Daoy (cell line): ENCODE data around the gene TSEN54. TPM values are rescaled to one million over a fixed set of nuclear protein-coding genes. Genes with fewer than 3 reads are reported as not detected.

ENCODE experiments used
- DNase-seq: peaks from one replicate; pipeline ENCODE4 v3.0.0-alpha.2; 2015; ENCODE audit warnings: low read depth
- total RNA-seq: library from RNA; depleted of rRNA; stranded (reverse); fragments of >200 nt; shearing (Covaris generic); gene quantifications from 2 replicates; pipeline ENCODE4 v1.2.3, GENCODE V29; 2014

TSEN54 gene
- total RNA-seq, 1 experiment from 2014 or later: 30.0 TPM

- peak; percentile 54 for DNase-seq
Observed at GRCh38 chr17:75504347-75505151, 11.8 kb upstream of the TSEN54 start.

- no peak for DNase-seq
Observed at GRCh38 chr17:75505152-75505409, 11.2 kb upstream of the TSEN54 start.

GRCh38 chr17:75505640-75506039, 10.7 kb upstream of the TSEN54 start:
- no peak for DNase-seq

GRCh38 chr17:75506134-75506533, 10.2 kb upstream of the TSEN54 start:
- DNase-seq: no peak

DNA sequence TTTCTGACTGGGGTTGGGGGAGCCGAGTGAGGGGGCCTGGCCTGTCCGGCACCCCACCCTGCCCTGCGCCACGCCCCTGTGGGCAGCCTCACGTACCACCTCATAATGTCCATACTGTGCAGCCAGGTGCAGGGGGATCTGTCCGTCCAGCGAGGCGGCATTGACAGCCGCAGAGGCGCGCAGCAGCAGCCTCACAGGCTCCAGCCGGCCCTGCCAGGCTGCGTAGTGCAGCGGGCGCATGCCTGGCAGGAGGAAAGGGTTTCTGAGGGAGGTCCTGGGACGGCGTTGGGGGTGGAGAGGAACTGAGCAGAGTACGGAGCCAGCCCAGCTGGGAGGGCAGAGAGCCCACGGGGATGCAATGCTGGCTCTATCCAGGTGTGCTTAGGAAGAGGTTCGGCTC, 9.4 kb upstream of the TSEN54 start:
- no peak for DNase-seq

- DNase-seq: no peak
Observed at GRCh38 chr17:75507733-75508719, 8.3 kb upstream of the TSEN54 start.

GRCh38 chr17:75508931-75509361, 7.4 kb upstream of the TSEN54 start:
- no peak for DNase-seq

- no peak for DNase-seq
Observed at GRCh38 chr17:75509528-75510258, 6.6 kb upstream of the TSEN54 start.

DNA sequence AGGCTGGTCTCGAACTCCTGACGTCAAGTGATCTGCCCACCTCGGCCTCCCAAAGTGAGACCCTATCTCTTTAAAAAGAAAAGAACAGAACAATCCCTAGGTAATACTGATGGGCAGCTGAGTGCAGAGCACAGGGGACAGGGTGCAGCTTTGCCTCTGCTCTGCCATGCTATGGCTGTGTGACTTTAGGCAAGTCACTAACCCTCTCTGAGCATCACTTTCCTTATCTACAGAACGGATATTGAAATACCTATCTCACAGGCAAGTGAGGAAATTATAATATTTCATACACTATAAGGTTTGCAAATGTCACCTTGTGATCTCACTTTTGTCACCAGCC, 5.1 kb upstream of the TSEN54 start:
- no peak for DNase-seq

- no peak for DNase-seq
Observed at GRCh38 chr17:75511610-75512575, 4.4 kb upstream of the TSEN54 start.

DNA sequence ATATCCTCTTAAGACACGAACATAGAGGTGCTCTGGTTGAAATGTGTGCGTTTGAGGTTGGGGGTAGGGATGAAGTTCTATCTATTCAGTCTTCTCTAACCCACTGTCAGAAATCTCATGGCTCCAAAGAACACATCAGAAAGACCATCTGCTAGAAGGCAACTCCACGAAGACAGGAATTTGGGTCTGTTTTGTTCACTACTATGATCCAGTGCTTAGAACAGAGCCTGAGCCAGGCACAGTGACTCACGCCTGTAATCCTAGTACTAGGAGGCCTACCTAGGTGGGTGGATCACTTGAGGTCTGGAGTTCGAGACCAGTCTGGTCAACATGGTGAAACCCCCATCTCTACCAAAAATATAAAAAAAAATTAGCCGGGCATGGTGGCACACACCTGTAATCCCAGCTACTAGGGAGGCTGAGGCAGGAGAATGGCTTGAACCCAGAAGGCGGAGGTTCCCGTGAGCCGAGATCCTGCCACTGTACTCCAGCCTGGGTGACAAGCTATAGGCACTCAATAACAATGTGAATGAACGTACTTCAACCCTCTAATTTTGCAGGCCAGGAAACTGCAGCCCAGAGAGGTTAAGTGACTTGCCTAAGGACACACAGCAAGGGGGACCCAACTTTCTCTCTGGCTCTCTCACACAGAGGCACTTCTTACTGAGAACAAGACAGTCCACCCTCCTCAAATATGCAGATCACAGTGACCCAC, 3.2 kb upstream of the TSEN54 start:
- DNase-seq: no peak

GRCh38 chr17:75513641-75514000, 2.7 kb upstream of the TSEN54 start:
- DNase-seq: no peak

- peak; percentile 75 for DNase-seq
Observed at GRCh38 chr17:75514299-75514918, 1.9 kb upstream of the TSEN54 start.

GRCh38 chr17:75514919-75515495, 1.3 kb upstream of the TSEN54 start:
- peak; percentile 41 for DNase-seq

DNA sequence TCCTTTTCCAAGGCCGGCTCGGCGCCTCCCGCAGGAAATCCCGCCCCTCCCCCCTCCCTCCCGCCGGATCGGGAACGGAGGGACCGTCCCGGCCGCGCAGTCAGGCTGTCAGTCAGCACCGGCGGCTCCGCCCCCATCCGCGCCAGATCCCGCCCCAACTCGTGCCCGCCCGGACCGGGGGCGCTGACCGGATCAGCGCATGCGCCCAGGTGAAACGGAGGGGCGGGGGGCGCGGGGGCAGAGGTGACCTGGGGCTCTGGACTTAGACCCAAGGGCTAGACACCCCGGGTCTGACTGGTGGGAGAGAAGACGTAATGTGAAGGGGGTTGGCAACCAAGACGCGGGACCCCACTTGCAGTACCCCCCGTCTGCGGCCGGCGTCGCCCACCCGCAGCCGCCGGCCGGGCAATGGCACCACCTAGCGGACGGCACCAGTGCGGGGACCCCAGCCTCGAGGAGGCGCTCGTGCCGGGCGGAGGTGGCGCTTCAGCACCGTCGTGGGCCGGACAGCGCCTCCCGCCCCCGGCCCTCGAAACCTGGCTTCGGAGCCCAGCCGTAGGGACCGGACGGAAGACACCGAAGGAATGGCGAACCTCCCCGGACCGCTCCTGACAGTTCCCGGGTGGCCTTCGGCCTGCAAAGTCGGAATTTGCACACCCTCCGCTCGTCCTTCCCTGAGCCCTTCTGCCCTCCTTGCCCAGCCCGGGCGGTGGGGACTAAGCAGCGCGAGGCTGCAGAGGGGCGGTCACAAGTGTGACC, 653 bp upstream of the TSEN54 start, which contains the start of gene CASKIN2:
Gene CASKIN2 (minus strand): TSS at position 42 of the 759 bp plus-strand sequence. CDS start 1,733 bp downstream, outside the sequence.
- DNase-seq: peak; percentile 97

DNA sequence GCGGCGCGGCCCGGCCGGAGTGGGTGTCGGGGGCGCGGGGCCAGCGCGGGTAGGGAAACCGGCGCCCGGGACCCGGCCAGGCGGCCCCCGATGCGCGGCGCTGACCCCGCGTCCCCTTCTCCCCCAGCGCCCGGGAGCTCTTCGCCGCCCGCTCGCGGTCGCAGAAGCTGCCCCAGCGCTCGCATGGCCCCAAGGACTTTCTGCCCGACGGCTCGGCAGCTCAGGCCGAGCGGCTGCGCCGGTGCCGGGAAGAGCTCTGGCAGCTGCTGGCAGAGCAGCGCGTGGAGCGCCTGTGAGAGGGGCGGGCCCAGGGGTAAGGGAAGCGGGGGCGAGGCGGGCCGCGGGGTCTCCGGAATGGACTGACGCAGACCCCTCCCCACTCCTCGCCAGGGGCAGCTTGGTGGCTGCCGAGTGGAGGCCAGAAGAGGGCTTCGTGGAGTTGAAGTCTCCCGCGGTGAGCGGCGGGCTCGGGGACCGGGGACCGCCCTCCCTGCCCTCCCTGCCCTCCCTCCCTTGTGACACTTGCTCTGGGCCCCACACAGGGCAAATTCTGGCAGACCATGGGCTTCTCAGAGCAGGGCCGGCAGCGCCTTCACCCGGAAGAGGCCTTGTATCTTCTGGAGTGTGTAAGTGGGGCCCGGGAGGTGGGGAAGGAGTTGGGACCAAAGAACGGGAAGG, 430 bp downstream of the TSEN54 start:
- peak; percentile 48 for DNase-seq

DNA sequence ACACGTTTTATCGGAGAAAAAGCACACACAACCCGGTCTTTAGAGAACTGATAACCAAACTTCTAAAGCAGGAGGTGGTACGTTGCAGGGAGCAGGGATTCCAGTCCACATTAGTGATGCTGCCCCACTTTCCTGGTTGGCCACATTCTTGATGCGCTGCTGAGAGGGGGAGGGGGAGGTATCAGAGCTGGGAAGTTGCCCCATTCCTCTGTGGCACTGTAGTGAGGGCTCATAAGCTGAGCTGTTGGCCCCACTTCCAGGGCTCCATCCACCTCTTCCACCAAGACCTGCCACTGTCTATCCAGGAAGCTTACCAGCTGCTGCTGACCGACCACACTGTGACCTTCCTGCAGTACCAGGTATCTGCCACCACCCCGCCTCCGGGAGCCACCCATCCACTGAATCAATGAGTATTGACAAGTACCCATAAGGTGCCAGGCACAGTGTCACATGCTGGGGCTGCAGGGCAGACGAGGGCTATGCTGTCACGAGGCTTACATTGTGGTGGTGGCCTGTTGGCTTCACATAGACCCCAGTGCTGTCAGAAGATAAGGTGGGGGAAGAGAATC, 1.1 kb downstream of the TSEN54 start:
- DNase-seq: no peak

- DNase-seq: no peak
Observed at GRCh38 chr17:75518201-75518600, 1.9 kb downstream of the TSEN54 start.
